IMR-90 (cell line): Measurements from ENCODE around the gene SHISA8. TPM values are rescaled to one million over a fixed set of nuclear protein-coding genes. Genes with fewer than 3 reads are reported as not detected.

ENCODE experiments used
- ATAC-seq: fragments of 200-7000 bp; cut with Tn5 transposase; 2 replicates; pipeline ENCODE4 v1.9.1; 2020; ENCODE audit warnings: low read depth, mild to moderate bottlenecking, moderate library complexity
- BruUV-seq: library from RNA; stranded (reverse); fragments of 400-500 nt; replicated peaks from 2 replicates; lab custom pipeline; 2021; lab: Mats Ljungman, UMichigan
- CTCF ChIA-PET: fragments of 300-600 bp; formaldehyde crosslinking; extraction: SDS; loops from one replicate; lab custom pipeline; 2021; ENCODE audit warnings: antibody characterized with exemption; lab: Yijun Ruan, JAX
- POLR2A ChIA-PET: fragments of 300-600 bp; sonication (Branson Sonifier 250); formaldehyde crosslinking; loops from one replicate; lab custom pipeline; 2022; ENCODE audit warnings: antibody characterized with exemption; ENCODE audit not compliant: unreplicated experiment; lab: Charles Lee
- DNase-seq: peaks from one replicate; pipeline ENCODE4 v3.0.0; 2013
- H2AFZ ChIP-seq: replicated peaks from 2 replicates; pipeline ENCODE3; 2013; ENCODE audit warnings: low read length, mild to moderate bottlenecking; ENCODE audit not compliant: poor library complexity
- H2AK5ac ChIP-seq: 2 replicates; pipeline ENCODE4 v1.6.1; 2013; ENCODE audit warnings: low read depth, low read length, inconsistent platforms
- H2AK9ac ChIP-seq: replicated peaks from 2 replicates; pipeline ENCODE3; 2013; ENCODE audit warnings: mild to moderate bottlenecking, low read depth, low read length, moderate library complexity; ENCODE audit not compliant: poor library complexity
- H2BK120ac ChIP-seq: 2 replicates; pipeline ENCODE4 v1.6.1; 2013; ENCODE audit warnings: low read depth, low read length, inconsistent platforms
- H2BK15ac ChIP-seq: 3 replicates; pipeline ENCODE4 v1.6.1; 2013; ENCODE audit warnings: low read depth, low read length, inconsistent platforms
- H2BK20ac ChIP-seq: 2 replicates; pipeline ENCODE4 v1.6.1; 2013; ENCODE audit warnings: low read depth, mild to moderate bottlenecking, inconsistent platforms, low read length, moderate library complexity
- H2BK5ac ChIP-seq: 2 replicates; pipeline ENCODE4 v1.6.1; 2013; ENCODE audit warnings: mild to moderate bottlenecking, low read depth, low read length, inconsistent platforms; ENCODE audit not compliant: poor library complexity, severe bottlenecking
- H3K14ac ChIP-seq: replicated peaks from 2 replicates; pipeline ENCODE4 v1.6.1; 2013; ENCODE audit warnings: low read depth, low read length, inconsistent platforms
- H3K18ac ChIP-seq: 2 replicates; pipeline ENCODE4 v1.6.1; 2013; ENCODE audit warnings: low read depth, low read length, control low read depth
- H3K23ac ChIP-seq: 2 replicates; pipeline ENCODE4 v1.6.1; 2013; ENCODE audit warnings: low read depth, low read length, inconsistent platforms
- H3K27ac ChIP-seq: 2 replicates; pipeline ENCODE4 v1.5.1; 2013; ENCODE audit warnings: mild to moderate bottlenecking, control low read depth, low read length; ENCODE audit not compliant: insufficient read depth
- H3K27me3 ChIP-seq: 2 replicates; pipeline ENCODE4 v1.6.1; 2013; ENCODE audit warnings: low read length; ENCODE audit not compliant: control insufficient read depth, insufficient read depth
- H3K36me3 ChIP-seq: 2 replicates; pipeline ENCODE4 v1.6.1; 2013; ENCODE audit warnings: low read length, mixed read lengths; ENCODE audit not compliant: control insufficient read depth, insufficient read depth
- H3K4ac ChIP-seq: 2 replicates; pipeline ENCODE4 v1.6.1; 2013; ENCODE audit warnings: low read depth, low read length, inconsistent platforms
- H3K4me1 ChIP-seq: 2 replicates; pipeline ENCODE4 v1.6.1; 2013; ENCODE audit warnings: low read length, mixed read lengths; ENCODE audit not compliant: control insufficient read depth, insufficient read depth
- H3K4me2 ChIP-seq: 2 replicates; pipeline ENCODE4 v1.6.1; 2013; ENCODE audit warnings: low read depth, mild to moderate bottlenecking, control low read depth, low read length, moderate library complexity
- H3K4me3 ChIP-seq: 2 replicates; pipeline ENCODE4 v1.5.1; 2013; ENCODE audit warnings: low read depth, mild to moderate bottlenecking, control low read depth, low read length, moderate library complexity; ENCODE audit not compliant: insufficient read depth
- H3K56ac ChIP-seq: 2 replicates; pipeline ENCODE4 v1.6.1; 2013; ENCODE audit warnings: low read length, inconsistent platforms; ENCODE audit not compliant: insufficient read depth; ENCODE audit errors: extremely low read depth
- H3K79me1 ChIP-seq, 2 experiments: 2 replicates each; pipeline ENCODE4 v1.6.1; 2013; ENCODE audit warnings: low read length in 2 of 2, inconsistent platforms in 1 of 2, low read depth in 1 of 2
- H3K9ac ChIP-seq: 2 replicates; pipeline ENCODE4 v1.6.1; 2013; ENCODE audit warnings: low read depth, low read length, control low read depth
- H3K9me1 ChIP-seq: 2 replicates; pipeline ENCODE4 v1.6.1; 2013; ENCODE audit warnings: low read length, inconsistent platforms; ENCODE audit not compliant: insufficient read depth
- H3K9me3 ChIP-seq: 2 replicates; pipeline ENCODE4 v1.6.1; 2013; ENCODE audit warnings: low read length; ENCODE audit not compliant: control insufficient read depth, insufficient read depth
- H4K20me1 ChIP-seq: 2 replicates; pipeline ENCODE4 v1.6.1; 2013; ENCODE audit warnings: low read length, inconsistent platforms; ENCODE audit not compliant: insufficient read depth
- H4K5ac ChIP-seq: 2 replicates; pipeline ENCODE4 v1.6.1; 2013; ENCODE audit warnings: mild to moderate bottlenecking, low read depth, low read length, control low read depth
- H4K8ac ChIP-seq, 2 experiments: 2 replicates each; pipeline ENCODE4 v1.6.1; 2013; ENCODE audit warnings: low read depth in 2 of 2, low read length in 2 of 2, control low read depth in 1 of 2, inconsistent platforms in 1 of 2
- H4K91ac ChIP-seq: 2 replicates; pipeline ENCODE4 v1.6.1; 2013; ENCODE audit warnings: low read depth, low read length, inconsistent platforms; ENCODE audit not compliant: insufficient read depth
- CHD1 ChIP-seq: IDR thresholded peaks from 2 replicates; pipeline ENCODE4 v1.6.1; 2012; ENCODE audit warnings: low read depth, low read length, improper control_type of control experiment
- CTCF ChIP-seq: conservative IDR thresholded peaks from 2 replicates; pipeline ENCODE4 v1.5.1; 2012; ENCODE audit warnings: mild to moderate bottlenecking, low read depth, low read length, improper control_type of control experiment
- ELK1 ChIP-seq: fragments of 150-350 bp; IDR thresholded peaks from 2 replicates; pipeline ENCODE4 v1.6.1; 2016; ENCODE audit warnings: low read depth, mild to moderate bottlenecking, low read length, moderate library complexity, borderline replicate concordance
- FOS ChIP-seq: fragments of 150-350 bp; IDR thresholded peaks from 2 replicates; pipeline ENCODE4 v1.6.1; 2016; ENCODE audit warnings: low read depth, low read length
- MXI1 ChIP-seq: IDR thresholded peaks from 2 replicates; pipeline ENCODE4 v1.6.1; 2012; ENCODE audit warnings: low read depth, mild to moderate bottlenecking, low read length, moderate library complexity, borderline replicate concordance
- POLR2A ChIP-seq: IDR thresholded peaks from 2 replicates; pipeline ENCODE4 v1.6.1; 2012; ENCODE audit warnings: mild to moderate bottlenecking, low read depth, low read length
- RAD21 ChIP-seq: IDR thresholded peaks from 2 replicates; pipeline ENCODE4 v1.6.1; 2012; ENCODE audit warnings: low read length, improper control_type of control experiment
- RCOR1 ChIP-seq: IDR thresholded peaks from 2 replicates; pipeline ENCODE4 v1.6.1; 2012; ENCODE audit warnings: mild to moderate bottlenecking, low read length, improper control_type of control experiment; ENCODE audit not compliant: insufficient replicate concordance
- RFX5 ChIP-seq: IDR thresholded peaks from 2 replicates; pipeline ENCODE4 v1.8.0; 2012; ENCODE audit warnings: low read depth, mild to moderate bottlenecking, low read length, moderate library complexity
- SMC3 ChIP-seq: fragments of 150-350 bp; IDR thresholded peaks from 2 replicates; pipeline ENCODE4 v1.6.1; 2016; ENCODE audit warnings: low read depth, mild to moderate bottlenecking, antibody characterized with exemption, low read length, moderate library complexity
- USF2 ChIP-seq: fragments of 150-350 bp; IDR thresholded peaks from 2 replicates; pipeline ENCODE4 v1.6.1; 2017; ENCODE audit warnings: mild to moderate bottlenecking, antibody characterized with exemption, low read length, low read depth
- WGBS, 2 experiments: methylation state at CpG; one replicate each; pipeline versions ENCODE4 v1.1.5 to v1.1.7; 2013; ENCODE audit warnings: missing lambda C conversion rate in 2 of 2; ENCODE audit not compliant: insufficient read length in 1 of 2; ENCODE audit errors: extremely low coverage in 2 of 2; 5-methylcytosine and 5-hydroxymethylcytosine counted together
- dilution Hi-C: fragments of 300-500 bp; cut with HindIII; formaldehyde crosslinking; loops from one replicate; pipeline ENCODE4 v1.14.3; 2018; ENCODE audit warnings: low sequenced_read_pairs; ENCODE audit not compliant: unreplicated experiment
- in situ Hi-C: fragments of 300-500 bp; cut with MboI; formaldehyde crosslinking; loops from 3 replicates; pipeline ENCODE4 v1.14.3; 2019; ENCODE audit warnings: low sequenced_read_pairs, inconsistent platforms, mixed read lengths
- intact Hi-C: fragments of 100-400 bp; cut with micrococcal nuclease; formaldehyde crosslinking; loops from 2 replicates; pipeline ENCODE4 v1.10.0; 2022
- polyA plus RNA-seq, 3 experiments: library from polyadenylated mRNA; depleted of rRNA; stranded (reverse); fragments of >200 nt; gene quantifications; 2 replicates each; pipeline ENCODE4 v1.2.3, GENCODE V29; 2012; ENCODE audit warnings: low replicate concordance in 1 of 3
- total RNA-seq: library from RNA; depleted of rRNA; stranded (reverse); fragments of >200 nt; gene quantifications from 2 replicates; pipeline ENCODE4 v1.2.3, GENCODE V29; 2012

Gene SHISA8
- total and polyA plus RNA-seq, 2 of the 4 experiments (the other 2 are of a cell fraction), result not detected

GRCh38 chr22:41905411-41906202 lies 9.3 kb downstream of the SHISA8 start:
- Histone ChIP-seq H2AFZ (no peak overlapping the region), H3K4me3 (no peak overlapping the region), H3K27me3 (peaks cover 14% of the 10 kb centered on the region), H2BK120ac (no peak overlapping the region), H3K56ac (no peak overlapping the region), H3K4me2 (no peak overlapping the region), H4K20me1 (peaks cover 4% of the 10 kb centered on the region; the same call in 1 of the 2 replicates), H2AK5ac (no peak overlapping the region), H3K27ac (no peak overlapping the region), H2AK9ac (peak overlapping the region; percentile 55), H2BK15ac (no peak overlapping the region), H3K18ac (no peak overlapping the region), H2BK5ac (no peak overlapping the region), H3K36me3 (peaks cover 15% of the 10 kb centered on the region; the same call in 1 of the 2 replicates), H3K9me3 (no peaks in the 10 kb centered on the region), H3K23ac (no peak overlapping the region), H4K5ac (no peak overlapping the region), H3K79me1 (no peaks in the 10 kb centered on the region), H3K9me1 (0 out of 2 replicates have a peak, but pooled peaks cover 2% of the 10 kb centered on the region), H3K9ac (no peak overlapping the region), H4K8ac (no peak overlapping the region), H4K91ac (no peak overlapping the region), H2BK20ac (no peak overlapping the region), H3K4ac (no peak overlapping the region), H3K14ac (no peak overlapping the region), H3K4me1 (peaks cover under 1% of the 10 kb centered on the region; the same call in 1 of the 2 replicates)
- no peak for ATAC-seq
- intact Hi-C loops, result no loop called here
- WGBS, 2 experiments, result no CpG with 5 or more reads among the region's 23 CpGs
- in situ Hi-C loops, result no loop called here
- POLR2A ChIA-PET, result interaction anchor here (0.6 kb wide), 1 partner anchor 10 kb away, joined by 3 read pairs; no protein-coding TSS in a partner anchor
- dilution Hi-C loops, result no loop called here
- CTCF ChIA-PET, result no interaction called here
- no peak for TF ChIP-seq RCOR1
- no peak for TF ChIP-seq CHD1
- TF ChIP-seq RFX5, result no peak
- no peak for TF ChIP-seq POLR2A
- no peak for TF ChIP-seq CTCF
- TF ChIP-seq RAD21, result no peak
- TF ChIP-seq FOS, result no peak
- TF ChIP-seq SMC3, result no peak
- TF ChIP-seq USF2, result no peak
- TF ChIP-seq MXI1, result no peak
- no peak for TF ChIP-seq ELK1
- BruUV-seq, result no TSS peak
- no peak for DNase-seq
